GM12891 (cell line): Measurements from ENCODE around the gene SLC6A9.

Experiments used
- POLR2A ChIP-seq: IDR thresholded peaks from 2 replicates; pipeline ENCODE4 v1.6.1; 2011; ENCODE audit warnings: low read depth, low read length, control low read depth
- POLR2AphosphoS5 ChIP-seq: IDR thresholded peaks from 2 replicates; pipeline ENCODE4 v1.6.1; 2011; ENCODE audit warnings: low read depth, low read length, control low read depth

DNA sequence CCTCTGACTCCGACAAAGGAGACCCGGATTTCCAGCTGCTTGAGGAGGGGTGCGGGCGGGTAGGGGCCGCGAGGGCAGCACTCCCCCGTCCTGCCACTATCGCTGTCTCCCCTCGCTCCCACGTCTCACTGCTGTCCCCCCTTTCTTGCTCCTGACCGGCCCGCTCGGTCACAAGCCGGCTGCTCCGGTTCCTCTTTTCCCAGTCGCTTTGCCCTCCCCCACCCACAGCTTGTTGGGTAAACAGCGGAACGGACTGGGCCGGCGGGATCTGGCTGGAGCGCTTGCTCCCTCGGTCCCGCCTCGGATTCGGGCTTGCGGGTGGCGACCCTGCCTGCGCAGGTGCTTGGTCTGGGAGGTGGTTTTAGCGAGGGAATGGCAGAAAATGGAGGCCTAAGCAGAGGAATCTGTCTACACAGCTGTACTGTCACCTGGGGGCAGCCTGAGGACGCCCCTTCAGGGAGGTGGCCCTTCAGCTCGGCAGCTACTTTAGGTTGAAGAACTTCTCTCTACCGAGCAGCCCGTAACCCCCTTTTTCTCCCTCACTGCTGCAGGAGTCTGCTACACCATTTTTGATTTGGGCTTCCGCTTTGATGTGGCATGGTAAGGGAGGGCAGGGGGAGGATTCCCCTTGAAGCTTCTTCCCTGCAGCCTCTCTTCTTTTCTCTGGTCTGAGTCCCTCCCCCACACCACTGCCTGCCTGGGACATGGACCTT is 55.9 kb downstream of the SLC6A9 start:
- no peak for TF ChIP-seq POLR2AphosphoS5
- no peak for TF ChIP-seq POLR2A
